ENCODE results near the gene TMUB1.

- TF ChIP-seq CTCF (conservative IDR thresholded peaks at IDR 0.05 in 1 of 2, IDR thresholded peaks at IDR 0.05 in 1 of 2; ENCODE audit: extremely low read depth in 1 of 2, insufficient read depth in 1 of 2, low read depth in 1 of 2, low read length in 2 of 2) (no peak), EZH2 (IDR thresholded peaks at IDR 0.05; ENCODE audit: borderline replicate concordance, low read length) (no peak)
Measured at GRCh38 chr7:151053096-151053495, 30.2 kb downstream of the TMUB1 start.

Data from mammary epithelial cell (primary cell).